HEK293 (cell line): Measurements from ENCODE around the gene DLX4.

Experiments
- CTCF ChIA-PET: fragments of 350-600 bp; formaldehyde crosslinking; extraction: SDS; loops from one replicate; lab custom pipeline; 2021; ENCODE audit warnings: antibody characterized with exemption; lab: Yijun Ruan, JAX
- POLR2A ChIA-PET: fragments of 300-600 bp; formaldehyde crosslinking; extraction: SDS; loops from one replicate; lab custom pipeline; 2020; ENCODE audit warnings: antibody characterized with exemption, inconsistent platforms; lab: Yijun Ruan, JAX
- H3K27ac ChIP-seq: fragments of 200-500 bp; sonication (Bioruptor generic); 2 replicates; pipeline ENCODE4 v1.5.1; 2014; ENCODE audit warnings: low read depth, low read length, control low read depth, inconsistent platforms; ENCODE audit errors: extremely low read depth
- H3K36me3 ChIP-seq, 2 experiments: fragments of 200-500 bp in 1 of 2; sonication (Bioruptor generic) in 1 of 2; 1 replicate in 1 of 2; 2 replicates in 1 of 2; pipeline ENCODE4 v1.5.1; 2014 to 2017; ENCODE audit warnings: inconsistent platforms in 2 of 2, low read length in 2 of 2; ENCODE audit not compliant: control insufficient read depth in 2 of 2, insufficient read depth in 1 of 2
- H3K4me1 ChIP-seq: fragments of 200-500 bp; sonication (Bioruptor generic); 2 replicates; pipeline ENCODE4 v1.5.1; 2014; ENCODE audit warnings: mild to moderate bottlenecking, low read length, inconsistent platforms; ENCODE audit not compliant: control insufficient read depth, insufficient read depth
- H3K4me3 ChIP-seq: 2 replicates; pipeline ENCODE4 v1.5.1; 2011; ENCODE audit warnings: low read depth, mild to moderate bottlenecking, control low read depth, low read length, moderate library complexity
- H3K9me3 ChIP-seq: fragments of 200-500 bp; sonication (Bioruptor generic); 2 replicates; pipeline ENCODE4 v1.5.1; 2014; ENCODE audit warnings: low read depth, low read length, inconsistent platforms; ENCODE audit not compliant: control insufficient read depth, insufficient read depth
- ZBTB8A ChIP-seq: fragments of 450-650 bp; formaldehyde crosslinking; IDR thresholded peaks from 2 replicates; pipeline ENCODE4 v1.5.1; 2016; ENCODE audit warnings: missing biosample characterization, missing genetic modification characterization
- ZFHX2 ChIP-seq: fragments of 450-650 bp; formaldehyde crosslinking; conservative IDR thresholded peaks from 2 replicates; pipeline ENCODE4 v1.5.1; 2016; ENCODE audit warnings: missing biosample characterization, missing genetic modification characterization
- ZNF24 ChIP-seq: fragments of 450-650 bp; formaldehyde crosslinking; IDR thresholded peaks from 2 replicates; pipeline ENCODE4 v1.5.1; 2016; ENCODE audit warnings: missing biosample characterization, missing genetic modification characterization
- ZNF596 ChIP-seq: fragments of 450-650 bp; IDR thresholded peaks from 2 replicates; pipeline ENCODE4 v1.5.0; 2018; ENCODE audit warnings: missing biosample characterization, mild to moderate bottlenecking, missing genetic modification characterization, moderate library complexity
- ZNF654 ChIP-seq: fragments of 450-650 bp; formaldehyde crosslinking; IDR thresholded peaks from 2 replicates; pipeline ENCODE4 v1.5.1; 2016; ENCODE audit warnings: low read depth, missing biosample characterization, missing genetic modification characterization
- ZNF76 ChIP-seq: fragments of 450-650 bp; formaldehyde crosslinking; IDR thresholded peaks from 2 replicates; pipeline ENCODE4; 2016; ENCODE audit warnings: low read depth, missing biosample characterization, missing genetic modification characterization, borderline replicate concordance
- TF ChIP-seq, protein P1 (sequence below): fragments of 450-650 bp; formaldehyde crosslinking; IDR thresholded peaks from 2 replicates; pipeline ENCODE4 v1.5.1; 2016; ENCODE audit warnings: missing biosample characterization, missing genetic modification characterization, borderline replicate concordance
- TF ChIP-seq, protein P2 (sequence below): fragments of 450-650 bp; formaldehyde crosslinking; conservative IDR thresholded peaks from 2 replicates; pipeline ENCODE4 v1.5.1; 2016; ENCODE audit warnings: low read depth, missing biosample characterization, missing genetic modification characterization
- TF ChIP-seq, protein P3 (sequence below): fragments of 450-650 bp; formaldehyde crosslinking; IDR thresholded peaks from 2 replicates; pipeline ENCODE4 v1.5.1; 2017; ENCODE audit warnings: missing biosample characterization, missing genetic modification characterization
- TF ChIP-seq, protein P4 (sequence below): fragments of 450-650 bp; formaldehyde crosslinking; IDR thresholded peaks from 2 replicates; pipeline ENCODE4 v1.5.1; 2016; ENCODE audit warnings: missing biosample characterization, missing genetic modification characterization
- TF ChIP-seq, protein P5 (sequence below): fragments of 450-650 bp; formaldehyde crosslinking; IDR thresholded peaks from 2 replicates; pipeline ENCODE4 v1.5.1; 2016; ENCODE audit warnings: missing biosample characterization, missing genetic modification characterization
- TF ChIP-seq, protein P6 (sequence below): fragments of 450-650 bp; formaldehyde crosslinking; IDR thresholded peaks from 2 replicates; pipeline ENCODE4 v1.5.1; 2017; ENCODE audit warnings: missing biosample characterization, missing genetic modification characterization

The DLX4 gene

DNA sequence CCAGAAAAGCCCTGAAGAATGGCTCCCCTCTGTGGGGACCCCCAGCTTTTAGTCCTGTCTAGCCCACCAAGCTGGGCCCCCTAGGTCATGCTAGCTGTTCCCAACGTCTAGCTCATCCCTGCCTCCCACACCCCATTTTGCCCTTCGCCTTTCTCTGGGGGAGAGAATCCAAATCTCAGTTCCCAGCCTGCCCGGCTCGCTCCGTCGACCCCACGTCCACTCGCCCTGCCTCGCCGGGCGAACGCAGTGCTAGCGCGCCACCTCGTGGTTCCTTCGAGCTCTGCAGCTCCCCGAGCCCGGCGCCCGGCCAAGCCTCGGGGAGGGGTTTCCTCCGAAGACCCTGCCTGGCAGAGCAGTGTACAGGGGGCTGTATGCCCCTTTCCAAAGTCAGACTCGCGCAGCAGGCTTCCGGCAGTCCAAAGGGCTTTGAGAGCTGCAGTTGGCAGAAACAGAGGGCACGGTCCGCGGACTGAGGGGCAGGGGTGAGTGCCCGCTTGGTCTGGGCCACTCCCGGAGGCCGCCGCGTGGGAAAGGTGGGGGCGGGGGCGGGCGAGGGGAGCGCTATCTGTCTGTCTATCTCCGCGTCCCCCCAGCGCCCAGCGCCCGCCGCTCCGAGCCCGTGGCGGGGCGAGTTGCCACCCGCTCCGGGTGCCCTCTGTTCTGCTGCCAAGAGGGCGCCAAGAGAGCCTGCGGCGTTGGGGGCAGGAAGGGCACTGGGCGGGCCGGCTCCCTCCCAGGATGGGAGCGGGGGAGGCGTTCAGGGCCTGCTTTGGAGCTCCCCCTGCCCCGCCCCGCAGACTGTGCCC lies 27.7 kb downstream of the DLX4 start (continued):
- TF ChIP-seq ZNF76: 0 out of 2 replicates have a peak, but pooled peaks have one; percentile 47
- TF ChIP-seq, protein P1, sequence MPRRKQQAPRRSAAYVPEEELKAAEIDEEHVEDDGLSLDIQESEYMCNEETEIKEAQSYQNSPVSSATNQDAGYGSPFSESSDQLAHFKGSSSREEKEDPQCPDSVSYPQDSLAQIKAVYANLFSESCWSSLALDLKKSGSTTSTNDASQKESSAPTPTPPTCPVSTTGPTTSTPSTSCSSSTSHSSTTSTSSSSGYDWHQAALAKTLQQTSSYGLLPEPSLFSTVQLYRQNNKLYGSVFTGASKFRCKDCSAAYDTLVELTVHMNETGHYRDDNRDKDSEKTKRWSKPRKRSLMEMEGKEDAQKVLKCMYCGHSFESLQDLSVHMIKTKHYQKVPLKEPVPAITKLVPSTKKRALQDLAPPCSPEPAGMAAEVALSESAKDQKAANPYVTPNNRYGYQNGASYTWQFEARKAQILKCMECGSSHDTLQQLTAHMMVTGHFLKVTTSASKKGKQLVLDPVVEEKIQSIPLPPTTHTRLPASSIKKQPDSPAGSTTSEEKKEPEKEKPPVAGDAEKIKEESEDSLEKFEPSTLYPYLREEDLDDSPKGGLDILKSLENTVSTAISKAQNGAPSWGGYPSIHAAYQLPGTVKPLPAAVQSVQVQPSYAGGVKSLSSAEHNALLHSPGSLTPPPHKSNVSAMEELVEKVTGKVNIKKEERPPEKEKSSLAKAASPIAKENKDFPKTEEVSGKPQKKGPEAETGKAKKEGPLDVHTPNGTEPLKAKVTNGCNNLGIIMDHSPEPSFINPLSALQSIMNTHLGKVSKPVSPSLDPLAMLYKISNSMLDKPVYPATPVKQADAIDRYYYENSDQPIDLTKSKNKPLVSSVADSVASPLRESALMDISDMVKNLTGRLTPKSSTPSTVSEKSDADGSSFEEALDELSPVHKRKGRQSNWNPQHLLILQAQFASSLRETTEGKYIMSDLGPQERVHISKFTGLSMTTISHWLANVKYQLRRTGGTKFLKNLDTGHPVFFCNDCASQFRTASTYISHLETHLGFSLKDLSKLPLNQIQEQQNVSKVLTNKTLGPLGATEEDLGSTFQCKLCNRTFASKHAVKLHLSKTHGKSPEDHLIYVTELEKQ (tag by site-specific recombination): no peak

DNA sequence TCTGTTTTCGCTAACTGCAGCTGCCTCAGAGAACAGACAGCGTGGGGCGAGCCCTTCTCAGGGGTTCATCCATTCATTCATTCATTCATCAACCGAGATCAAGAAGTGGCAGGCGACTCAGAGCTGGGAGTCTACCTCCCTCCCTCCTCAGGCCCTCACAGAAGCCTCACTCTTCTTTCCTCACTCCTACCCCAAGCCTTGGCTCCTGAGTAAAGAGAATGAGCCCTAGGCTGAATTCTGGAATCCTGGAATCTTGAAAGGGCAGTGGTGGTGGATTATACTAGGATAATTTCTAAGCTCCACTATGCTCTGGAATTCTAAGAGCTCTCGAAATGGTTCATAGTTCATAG lies 28.3 kb downstream of the DLX4 start:
- Histone ChIP-seq H3K4me3 (no peak overlapping the region), H3K4me1 (peaks cover 4% of the 10 kb centered on the region), H3K9me3 (no peaks in the 10 kb centered on the region), H3K27ac (no peak overlapping the region), H3K36me3 (no peaks in the 10 kb centered on the region)
- POLR2A ChIA-PET: interaction anchor here (0.8 to 2.7 kb wide), 5 partner anchors 45 to 290 kb away, joined by 3 to 11 read pairs (median 4); partner anchors contain the start of gene SLC35B1
- TF ChIP-seq ZNF596 (tag by site-specific recombination) (no peak), ZNF24 (peak; percentile 49; the same call in 1 of the 2 replicates)
- CTCF ChIA-PET: interaction anchor here (0.6 to 9.8 kb wide), 74 partner anchors 8 to 707 kb away, joined by 3 to 526 read pairs (median 15); partner anchors contain the start of genes ITGA3, NXPH3, PDK2 and SLC35B1

DNA sequence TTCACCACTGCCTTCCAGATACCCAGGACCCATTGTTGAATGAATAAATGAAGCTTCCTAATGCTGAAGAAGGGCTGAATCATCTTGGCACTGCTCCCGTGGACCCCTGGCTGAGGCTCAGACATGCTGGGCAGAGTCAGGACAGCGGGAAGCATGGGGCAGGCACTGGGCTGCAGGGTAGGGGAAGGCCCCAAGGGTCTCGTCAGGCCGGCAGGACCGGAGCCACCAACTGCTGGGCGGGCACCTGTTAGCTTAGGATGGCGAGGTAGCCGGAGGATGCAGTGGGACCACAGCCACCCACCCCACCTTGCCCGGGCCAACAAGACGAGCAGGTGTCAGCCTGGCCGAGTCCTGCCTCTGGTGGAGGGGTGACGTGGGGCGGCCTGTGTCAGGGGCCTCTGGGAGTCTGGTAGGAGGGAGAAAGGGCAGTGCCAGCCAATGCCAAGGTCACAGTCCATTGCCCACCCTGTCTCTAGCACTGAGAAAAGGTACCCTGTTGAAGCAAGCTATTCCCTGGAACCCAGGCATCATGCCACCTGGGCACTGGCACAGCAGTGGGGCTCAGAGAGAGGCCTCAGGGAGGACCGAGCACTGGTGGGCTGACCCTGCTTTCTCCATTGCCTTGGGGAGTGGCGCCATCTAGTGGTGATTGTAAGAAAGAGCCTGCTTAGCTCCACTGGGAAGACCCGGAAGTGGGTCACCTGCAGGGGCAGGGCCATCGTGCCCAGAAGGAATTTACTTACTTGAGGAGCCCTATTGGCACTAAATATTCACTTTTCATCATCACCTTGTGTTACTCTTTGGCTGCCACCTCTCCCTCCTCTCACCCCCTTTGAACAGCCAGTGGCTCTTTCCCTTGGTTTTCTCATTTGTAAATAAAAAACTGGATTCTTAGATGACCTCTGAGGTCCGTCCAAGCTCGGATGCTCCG lies 29.0 kb downstream of the DLX4 start:
- no peak overlapping the region for H3K27ac ChIP-seq
- peaks cover 4% of the 10 kb centered on the region for H3K4me1 ChIP-seq
- ChIA-PET CTCF (interaction anchor here (0.5 to 9.8 kb wide), 95 partner anchors 9 to 1208 kb away, joined by 3 to 526 read pairs (median 6); partner anchors contain the start of genes ITGA3, PDK2, SLC35B1 and TAC4), POLR2A (interaction anchor here (0.9 to 2.7 kb wide), 5 partner anchors 46 to 297 kb away, joined by 3 to 11 read pairs (median 3); partner anchors contain the start of gene SLC35B1)
- no peaks in the 10 kb centered on the region for H3K36me3 ChIP-seq
- no peaks in the 10 kb centered on the region for H3K9me3 ChIP-seq
- H3K4me3 ChIP-seq: no peak overlapping the region
- TF ChIP-seq, protein P2, sequence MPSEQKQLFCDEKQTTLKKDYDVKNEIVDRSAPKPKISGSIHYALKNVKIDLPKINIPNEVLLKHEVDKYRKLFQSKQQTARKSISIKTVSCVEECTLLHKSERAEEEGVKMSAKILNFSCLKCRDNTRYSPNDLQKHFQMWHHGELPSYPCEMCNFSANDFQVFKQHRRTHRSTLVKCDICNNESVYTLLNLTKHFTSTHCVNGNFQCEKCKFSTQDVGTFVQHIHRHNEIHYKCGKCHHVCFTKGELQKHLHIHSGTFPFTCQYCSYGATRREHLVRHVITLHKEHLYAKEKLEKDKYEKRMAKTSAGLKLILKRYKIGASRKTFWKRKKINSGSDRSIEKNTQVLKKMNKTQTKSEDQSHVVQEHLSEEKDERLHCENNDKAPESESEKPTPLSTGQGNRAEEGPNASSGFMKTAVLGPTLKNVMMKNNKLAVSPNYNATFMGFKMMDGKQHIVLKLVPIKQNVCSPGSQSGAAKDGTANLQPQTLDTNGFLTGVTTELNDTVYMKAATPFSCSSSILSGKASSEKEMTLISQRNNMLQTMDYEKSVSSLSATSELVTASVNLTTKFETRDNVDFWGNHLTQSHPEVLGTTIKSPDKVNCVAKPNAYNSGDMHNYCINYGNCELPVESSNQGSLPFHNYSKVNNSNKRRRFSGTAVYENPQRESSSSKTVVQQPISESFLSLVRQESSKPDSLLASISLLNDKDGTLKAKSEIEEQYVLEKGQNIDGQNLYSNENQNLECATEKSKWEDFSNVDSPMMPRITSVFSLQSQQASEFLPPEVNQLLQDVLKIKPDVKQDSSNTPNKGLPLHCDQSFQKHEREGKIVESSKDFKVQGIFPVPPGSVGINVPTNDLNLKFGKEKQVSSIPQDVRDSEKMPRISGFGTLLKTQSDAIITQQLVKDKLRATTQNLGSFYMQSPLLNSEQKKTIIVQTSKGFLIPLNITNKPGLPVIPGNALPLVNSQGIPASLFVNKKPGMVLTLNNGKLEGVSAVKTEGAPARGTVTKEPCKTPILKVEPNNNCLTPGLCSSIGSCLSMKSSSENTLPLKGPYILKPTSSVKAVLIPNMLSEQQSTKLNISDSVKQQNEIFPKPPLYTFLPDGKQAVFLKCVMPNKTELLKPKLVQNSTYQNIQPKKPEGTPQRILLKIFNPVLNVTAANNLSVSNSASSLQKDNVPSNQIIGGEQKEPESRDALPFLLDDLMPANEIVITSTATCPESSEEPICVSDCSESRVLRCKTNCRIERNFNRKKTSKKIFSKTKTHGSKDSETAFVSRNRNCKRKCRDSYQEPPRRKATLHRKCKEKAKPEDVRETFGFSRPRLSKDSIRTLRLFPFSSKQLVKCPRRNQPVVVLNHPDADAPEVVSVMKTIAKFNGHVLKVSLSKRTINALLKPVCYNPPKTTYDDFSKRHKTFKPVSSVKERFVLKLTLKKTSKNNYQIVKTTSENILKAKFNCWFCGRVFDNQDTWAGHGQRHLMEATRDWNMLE (tag by site-specific recombination): peak; percentile 72
- 0 out of 2 replicates have a peak, but pooled peaks have one; percentile 5 for TF ChIP-seq ZFHX2 (tag by site-specific recombination)
- TF ChIP-seq, protein P3, sequence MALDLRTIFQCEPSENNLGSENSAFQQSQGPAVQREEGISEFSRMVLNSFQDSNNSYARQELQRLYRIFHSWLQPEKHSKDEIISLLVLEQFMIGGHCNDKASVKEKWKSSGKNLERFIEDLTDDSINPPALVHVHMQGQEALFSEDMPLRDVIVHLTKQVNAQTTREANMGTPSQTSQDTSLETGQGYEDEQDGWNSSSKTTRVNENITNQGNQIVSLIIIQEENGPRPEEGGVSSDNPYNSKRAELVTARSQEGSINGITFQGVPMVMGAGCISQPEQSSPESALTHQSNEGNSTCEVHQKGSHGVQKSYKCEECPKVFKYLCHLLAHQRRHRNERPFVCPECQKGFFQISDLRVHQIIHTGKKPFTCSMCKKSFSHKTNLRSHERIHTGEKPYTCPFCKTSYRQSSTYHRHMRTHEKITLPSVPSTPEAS (tag by site-specific recombination): no peak
- TF ChIP-seq, protein P4, sequence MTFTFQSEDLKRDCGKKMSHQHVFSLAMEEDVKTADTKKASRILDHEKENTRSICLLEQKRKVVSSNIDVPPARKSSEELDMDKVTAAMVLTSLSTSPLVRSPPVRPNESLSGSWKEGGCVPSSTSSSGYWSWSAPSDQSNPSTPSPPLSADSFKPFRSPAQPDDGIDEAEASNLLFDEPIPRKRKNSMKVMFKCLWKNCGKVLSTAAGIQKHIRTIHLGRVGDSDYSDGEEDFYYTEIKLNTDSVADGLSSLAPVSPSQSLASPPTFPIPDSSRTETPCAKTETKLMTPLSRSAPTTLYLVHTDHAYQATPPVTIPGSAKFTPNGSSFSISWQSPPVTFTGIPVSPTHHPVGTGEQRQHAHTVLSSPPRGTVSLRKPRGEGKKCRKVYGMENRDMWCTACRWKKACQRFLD: no peak
- TF ChIP-seq, protein P5, sequence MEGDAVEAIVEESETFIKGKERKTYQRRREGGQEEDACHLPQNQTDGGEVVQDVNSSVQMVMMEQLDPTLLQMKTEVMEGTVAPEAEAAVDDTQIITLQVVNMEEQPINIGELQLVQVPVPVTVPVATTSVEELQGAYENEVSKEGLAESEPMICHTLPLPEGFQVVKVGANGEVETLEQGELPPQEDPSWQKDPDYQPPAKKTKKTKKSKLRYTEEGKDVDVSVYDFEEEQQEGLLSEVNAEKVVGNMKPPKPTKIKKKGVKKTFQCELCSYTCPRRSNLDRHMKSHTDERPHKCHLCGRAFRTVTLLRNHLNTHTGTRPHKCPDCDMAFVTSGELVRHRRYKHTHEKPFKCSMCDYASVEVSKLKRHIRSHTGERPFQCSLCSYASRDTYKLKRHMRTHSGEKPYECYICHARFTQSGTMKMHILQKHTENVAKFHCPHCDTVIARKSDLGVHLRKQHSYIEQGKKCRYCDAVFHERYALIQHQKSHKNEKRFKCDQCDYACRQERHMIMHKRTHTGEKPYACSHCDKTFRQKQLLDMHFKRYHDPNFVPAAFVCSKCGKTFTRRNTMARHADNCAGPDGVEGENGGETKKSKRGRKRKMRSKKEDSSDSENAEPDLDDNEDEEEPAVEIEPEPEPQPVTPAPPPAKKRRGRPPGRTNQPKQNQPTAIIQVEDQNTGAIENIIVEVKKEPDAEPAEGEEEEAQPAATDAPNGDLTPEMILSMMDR (tag by site-specific recombination): peak; percentile 95
- TF ChIP-seq, protein P6, sequence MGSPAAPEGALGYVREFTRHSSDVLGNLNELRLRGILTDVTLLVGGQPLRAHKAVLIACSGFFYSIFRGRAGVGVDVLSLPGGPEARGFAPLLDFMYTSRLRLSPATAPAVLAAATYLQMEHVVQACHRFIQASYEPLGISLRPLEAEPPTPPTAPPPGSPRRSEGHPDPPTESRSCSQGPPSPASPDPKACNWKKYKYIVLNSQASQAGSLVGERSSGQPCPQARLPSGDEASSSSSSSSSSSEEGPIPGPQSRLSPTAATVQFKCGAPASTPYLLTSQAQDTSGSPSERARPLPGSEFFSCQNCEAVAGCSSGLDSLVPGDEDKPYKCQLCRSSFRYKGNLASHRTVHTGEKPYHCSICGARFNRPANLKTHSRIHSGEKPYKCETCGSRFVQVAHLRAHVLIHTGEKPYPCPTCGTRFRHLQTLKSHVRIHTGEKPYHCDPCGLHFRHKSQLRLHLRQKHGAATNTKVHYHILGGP (tag by site-specific recombination): no peak
- peak; percentile 44; the same call in 1 of the 2 replicates for TF ChIP-seq ZBTB8A (tag by site-specific recombination)
- peak; percentile 99 for TF ChIP-seq ZNF654 (tag by site-specific recombination)
